Gastrocnemius medialis (tissue), 4 donors: ENCODE data around the gene MKI67.

Experiments used
- POLR2A ChIP-seq, 2 donors: fragments of 450-650 bp; IDR thresholded peaks; one replicate each; pipeline ENCODE4 v1.6.1; 2017; ENCODE audit warnings: antibody characterized with exemption in 2 of 2, mild to moderate bottlenecking in 2 of 2, moderate library complexity in 2 of 2
- TF ChIP-seq, protein P1 (sequence below), 5 experiments: fragments of 450-650 bp in 3 of 5; fragments of 200-600 bp in 2 of 5; sonication (generic) in 2 of 5; IDR thresholded peaks in 4 of 5; conservative IDR thresholded peaks in 1 of 5; 1 replicate in 4 of 5; 2 replicates in 1 of 5; pipeline ENCODE4 v1.5.1; 2016 to 2019; ENCODE audit warnings: antibody characterized with exemption in 5 of 5, mild to moderate bottlenecking in 3 of 5, moderate library complexity in 3 of 5

DNA sequence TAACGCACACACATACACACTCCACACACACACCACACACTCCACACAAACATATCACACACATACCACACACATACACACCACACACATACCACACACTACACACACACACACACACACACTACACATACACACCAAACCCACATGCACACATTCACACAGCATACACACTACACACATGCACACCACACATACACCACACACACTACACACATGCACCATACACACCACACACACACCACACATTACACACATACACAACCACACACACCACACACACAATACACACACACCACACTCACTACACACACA lies 66.3 kb downstream of the MKI67 start:
- TF ChIP-seq, protein P1, sequence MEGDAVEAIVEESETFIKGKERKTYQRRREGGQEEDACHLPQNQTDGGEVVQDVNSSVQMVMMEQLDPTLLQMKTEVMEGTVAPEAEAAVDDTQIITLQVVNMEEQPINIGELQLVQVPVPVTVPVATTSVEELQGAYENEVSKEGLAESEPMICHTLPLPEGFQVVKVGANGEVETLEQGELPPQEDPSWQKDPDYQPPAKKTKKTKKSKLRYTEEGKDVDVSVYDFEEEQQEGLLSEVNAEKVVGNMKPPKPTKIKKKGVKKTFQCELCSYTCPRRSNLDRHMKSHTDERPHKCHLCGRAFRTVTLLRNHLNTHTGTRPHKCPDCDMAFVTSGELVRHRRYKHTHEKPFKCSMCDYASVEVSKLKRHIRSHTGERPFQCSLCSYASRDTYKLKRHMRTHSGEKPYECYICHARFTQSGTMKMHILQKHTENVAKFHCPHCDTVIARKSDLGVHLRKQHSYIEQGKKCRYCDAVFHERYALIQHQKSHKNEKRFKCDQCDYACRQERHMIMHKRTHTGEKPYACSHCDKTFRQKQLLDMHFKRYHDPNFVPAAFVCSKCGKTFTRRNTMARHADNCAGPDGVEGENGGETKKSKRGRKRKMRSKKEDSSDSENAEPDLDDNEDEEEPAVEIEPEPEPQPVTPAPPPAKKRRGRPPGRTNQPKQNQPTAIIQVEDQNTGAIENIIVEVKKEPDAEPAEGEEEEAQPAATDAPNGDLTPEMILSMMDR (IDR thresholded peaks at IDR 0.05 in 4 of 5, conservative IDR thresholded peaks at IDR 0.05 in 1 of 5) = no peak
- TF ChIP-seq POLR2A (IDR thresholded peaks at IDR 0.05) = no peak
